ENCODE data around the gene SPEM1.

GRCh38 chr17:7403727-7403976 is 16.5 kb upstream of the SPEM1 start:
- TF ChIP-seq CTCF (IDR thresholded peaks at IDR 0.05) (no peak), EZH2 (IDR thresholded peaks at IDR 0.05; ENCODE audit: borderline replicate concordance, insufficient read depth, low read depth, low read length, poor library complexity, severe bottlenecking) (no peak)

Data from B cell (primary cell).